Esophagus (tissue), 2 donors: ENCODE measurements around the gene SIN3B. TPM values are rescaled to one million over a fixed set of nuclear protein-coding genes. Genes with fewer than 3 reads are reported as not detected.

Source experiments
- H3K27ac ChIP-seq, 2 donors: one replicate each; pipeline ENCODE4 v1.5.1; 2013; ENCODE audit warnings: low read depth in 2 of 2, mild to moderate bottlenecking in 2 of 2, inconsistent platforms in 1 of 2, low read length in 1 of 2, moderate library complexity in 1 of 2
- H3K27me3 ChIP-seq, 2 donors: one replicate each; pipeline ENCODE4 v1.6.1; 2013; ENCODE audit warnings: low read length in 2 of 2, control low read depth in 1 of 2, mild to moderate bottlenecking in 1 of 2; ENCODE audit not compliant: insufficient read depth in 2 of 2, control insufficient read depth in 1 of 2
- H3K36me3 ChIP-seq, 2 donors: one replicate each; pipeline ENCODE4 v1.6.1; 2013; ENCODE audit warnings: low read length in 1 of 2; ENCODE audit not compliant: control insufficient read depth in 2 of 2, insufficient read depth in 2 of 2
- H3K4me1 ChIP-seq, 2 donors: one replicate each; pipeline ENCODE4 v1.6.1; 2013; ENCODE audit warnings: low read length in 1 of 2; ENCODE audit not compliant: control insufficient read depth in 2 of 2, insufficient read depth in 2 of 2
- H3K4me3 ChIP-seq, 2 donors: one replicate each; pipeline ENCODE4 v1.5.1; 2013; ENCODE audit warnings: low read length in 2 of 2, mild to moderate bottlenecking in 2 of 2, low read depth in 1 of 2, moderate library complexity in 1 of 2
- H3K9me3 ChIP-seq, 2 donors: one replicate each; pipeline ENCODE4 v1.6.1; 2013; ENCODE audit warnings: mild to moderate bottlenecking in 2 of 2, low read depth in 1 of 2, low read length in 1 of 2, moderate library complexity in 1 of 2; ENCODE audit not compliant: control insufficient read depth in 2 of 2, insufficient read depth in 1 of 2
- WGBS, 2 donors: extraction: QIAGEN DNeasy Blood & Tissue Kit; methylation state at CpG; one replicate each; pipeline ENCODE4 v1.1.7; 2013; 5-methylcytosine and 5-hydroxymethylcytosine counted together
- polyA plus RNA-seq, 2 donors: library from polyadenylated mRNA; stranded (reverse); fragments of 200-250 nt; gene quantifications; one replicate each; pipeline ENCODE4 v1.2.3, GENCODE V29; 2013
- donor health status: healthy with polysubstance abuse.
- donor health status: Bipolar disorder and iron deficiency.

SIN3B gene
- polyA plus RNA-seq, 2 donors: 19.0 to 40.3 TPM

DNA sequence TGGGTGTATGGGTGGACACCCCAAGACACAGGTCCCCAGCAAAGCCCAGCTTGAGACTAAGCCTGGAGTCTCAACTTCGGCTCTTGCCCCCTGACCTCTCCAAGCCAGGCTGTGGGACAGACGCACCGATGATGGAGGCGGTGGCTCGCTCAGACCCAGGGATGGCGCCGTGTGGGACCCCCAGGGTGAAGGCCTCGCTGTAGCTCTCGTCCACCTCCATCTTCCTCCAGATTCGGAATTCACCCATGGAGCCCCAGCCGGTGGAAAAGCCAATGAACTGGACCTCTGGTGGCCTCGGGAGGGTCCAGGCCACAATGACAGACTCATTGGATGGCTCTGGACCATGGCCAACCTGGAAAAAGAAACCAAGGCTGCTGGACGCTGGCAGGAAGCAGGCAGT, 98.7 kb downstream of the SIN3B start:
- H3K36me3 ChIP-seq: no peaks in the 10 kb centered on the region
- WGBS, 2 donors: 91 to 93% methylated on average over 13 of the region's 13 CpGs
- no peak overlapping the region for H3K27ac ChIP-seq
- H3K27me3 ChIP-seq: no peaks in the 10 kb centered on the region
- H3K4me1 ChIP-seq: no peaks in the 10 kb centered on the region
- peaks cover 2 to 14% of the 10 kb centered on the region in 2 donors for H3K9me3 ChIP-seq
- no peak overlapping the region for H3K4me3 ChIP-seq

DNA sequence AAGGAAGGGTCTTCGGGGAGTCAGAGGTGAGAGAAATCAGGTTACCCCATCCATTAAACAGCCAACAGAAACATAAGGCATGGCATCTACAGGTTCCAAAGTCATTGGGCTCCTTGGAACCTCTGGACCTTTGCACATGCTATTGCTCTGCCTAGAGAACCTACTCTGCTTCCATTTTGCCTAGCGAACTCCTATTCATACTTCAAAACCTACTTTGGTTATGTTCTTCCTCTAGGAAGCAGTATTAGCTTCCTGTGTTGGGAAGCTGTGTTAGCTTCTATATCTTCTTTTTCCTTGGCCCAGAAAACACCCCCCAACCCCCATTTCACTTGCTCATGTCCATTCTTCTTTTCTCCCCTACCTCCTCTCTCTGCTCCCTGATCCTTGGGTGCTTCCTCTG, 99.2 kb downstream of the SIN3B start:
- WGBS, 2 donors: 96 to 98% methylated on average over 2 of the region's 2 CpGs
- no peak overlapping the region for H3K27ac ChIP-seq
- no peak overlapping the region for H3K4me3 ChIP-seq
- no peaks in the 10 kb centered on the region for H3K27me3 ChIP-seq
- peaks cover 2 to 14% of the 10 kb centered on the region in 2 donors for H3K9me3 ChIP-seq
- H3K4me1 ChIP-seq: no peaks in the 10 kb centered on the region
- H3K36me3 ChIP-seq: no peaks in the 10 kb centered on the region

DNA sequence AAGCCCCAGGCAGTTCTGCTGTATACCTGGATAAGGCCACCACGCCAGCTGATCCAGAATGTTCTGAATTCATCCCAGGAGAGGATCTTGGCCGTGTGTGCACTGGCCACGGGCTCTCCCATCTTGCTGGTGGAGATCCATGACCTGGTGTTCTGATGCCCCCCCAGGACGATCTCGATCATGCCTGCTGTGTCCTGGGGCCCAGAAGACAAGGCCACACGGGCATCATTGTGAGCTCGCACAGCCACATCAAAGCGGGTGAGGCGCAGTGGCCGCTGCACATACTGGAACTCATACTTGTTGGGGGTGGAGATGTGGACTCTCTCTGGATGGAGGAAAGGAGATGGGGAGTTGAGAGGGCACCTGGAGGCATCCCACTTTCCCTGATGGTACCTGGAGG, 99.7 kb downstream of the SIN3B start:
- Histone ChIP-seq H3K4me3 (no peak overlapping the region), H3K36me3 (no peaks in the 10 kb centered on the region), H3K27me3 (no peaks in the 10 kb centered on the region), H3K4me1 (no peaks in the 10 kb centered on the region), H3K9me3 (peaks cover 2 to 14% of the 10 kb centered on the region in 2 donors), H3K27ac (no peak overlapping the region)
- 90 to 95% methylated on average over 10 of the region's 10 CpGs for WGBS, 2 donors

Other genes starting within 250 kb of the SIN3B start
- 1 to 10 TPM; 5.0 to 5.5 TPM for gene MED26, start 201.2 kb upstream of the SIN3B start, polyA plus RNA-seq
- 10 to 100 TPM; 41.3 to 52.0 TPM for gene SMIM7, start 169.3 kb upstream of the SIN3B start, polyA plus RNA-seq
- gene TMEM38A, start 168.3 kb upstream of the SIN3B start, polyA plus RNA-seq: 1 to 10 TPM; 1.3 to 2.6 TPM
- gene NWD1, start 109.6 kb upstream of the SIN3B start, polyA plus RNA-seq: under 1 TPM; 0.06 to 0.22 TPM
- 1 to 10 TPM in 1 of 2 donors, under 1 TPM in 1; 0.31 to 1.5 TPM for gene F2RL3, start 59.6 kb downstream of the SIN3B start, polyA plus RNA-seq
- 1 to 10 TPM; 1.0 to 1.9 TPM for gene CPAMD8, start 197.4 kb downstream of the SIN3B start, polyA plus RNA-seq
- gene HAUS8, start 246.1 kb downstream of the SIN3B start, polyA plus RNA-seq: 1 to 10 TPM; 7.8 to 9.3 TPM
- 10 to 100 TPM; 24.2 to 41.2 TPM for gene MYO9B, start 246.4 kb downstream of the SIN3B start, polyA plus RNA-seq